ENCODE results near the gene ASB10.
A peak's percentile ranks its signal among the peaks of the same experiment; 100 is the strongest.

The ASB10 gene

DNA sequence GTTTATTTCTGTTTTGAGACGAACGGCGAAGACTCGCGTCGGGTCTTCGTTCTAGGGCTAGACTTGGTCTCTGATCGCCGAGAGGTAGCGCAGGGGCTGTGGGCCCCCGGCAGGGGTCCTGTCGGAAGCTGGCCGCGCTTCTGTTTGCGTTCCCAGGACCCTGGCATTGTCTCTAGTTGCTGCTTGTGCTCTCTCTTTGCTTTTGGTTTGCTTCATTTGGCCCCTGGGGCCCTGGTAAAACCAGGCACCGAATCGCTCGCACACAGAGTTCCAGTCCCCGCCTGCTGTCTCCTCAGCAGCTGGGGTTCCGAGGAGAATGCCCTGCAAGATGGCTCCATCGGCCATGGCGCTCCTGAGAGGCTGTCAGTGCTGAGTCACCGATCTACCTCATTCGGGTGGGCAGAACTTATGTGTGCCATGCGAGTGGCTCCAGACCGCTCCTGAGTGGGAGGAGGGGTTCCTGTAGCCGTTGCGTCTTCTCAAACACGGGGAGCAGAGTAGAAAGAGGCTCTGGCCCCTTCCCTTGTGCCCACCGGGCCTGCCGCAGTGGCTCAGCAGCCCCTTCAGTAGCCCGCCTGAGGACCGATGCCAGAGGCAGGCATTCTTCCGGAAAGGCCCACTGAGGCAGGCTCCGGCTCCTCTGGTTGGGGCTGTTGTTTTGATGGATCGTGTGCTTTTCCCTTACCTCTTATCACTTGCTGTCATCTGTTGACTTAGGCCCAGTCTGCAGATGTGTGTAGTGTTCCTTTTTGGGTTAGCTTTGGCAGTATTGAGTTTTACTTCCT lies 46.1 kb upstream of the ASB10 start:
- Histone ChIP-seq H3K9me3 (ENCODE audit: insufficient read depth, low read depth, low read length) (peaks cover 4% of the 10 kb centered on the region), H3K4ac (ENCODE audit: low read depth, low read length) (peak overlapping the region; percentile 91), H3K36me3 (ENCODE audit: control insufficient read depth in 1 of 2, insufficient read depth in 2 of 2, low read length in 2 of 2) (peaks cover 29 to 36% of the 10 kb centered on the region in 2 experiments), H4K8ac (ENCODE audit: low read depth, low read length) (peak overlapping the region; percentile 86), H2BK12ac (ENCODE audit: low read length) (no peak overlapping the region), H3K4me1 (ENCODE audit: control insufficient read depth in 1 of 2, insufficient read depth in 2 of 2, low read length in 2 of 2) (peaks cover 4 to 10% of the 10 kb centered on the region in 2 experiments), H3K27ac (ENCODE audit: low read depth, low read length) (no peak overlapping the region), H3K9ac (ENCODE audit: low read length) (peak overlapping the region; percentile 87), H3K4me2 (ENCODE audit: low read length) (peak overlapping the region; percentile 86), H3K18ac (ENCODE audit: low read length) (peak overlapping the region; percentile 85), H4K91ac (ENCODE audit: low read depth, low read length) (peak overlapping the region; percentile 91), H3K14ac (ENCODE audit: low read length) (peak overlapping the region; percentile 92), H4K12ac (ENCODE audit: low read depth, low read length) (peak overlapping the region; percentile 44), H3K4me3 (ENCODE audit: low read depth, low read length) (peak overlapping the region; percentile 87), H3K27me3 (ENCODE audit: insufficient read depth, low read length) (no peaks in the 10 kb centered on the region), H2AK5ac (ENCODE audit: low read length) (peak overlapping the region; percentile 75), H2BK5ac (ENCODE audit: low read depth, low read length, poor library complexity) (no peak overlapping the region), H3K79me1 (ENCODE audit: low read length) (peaks cover 6% of the 10 kb centered on the region), H2BK120ac (ENCODE audit: insufficient read depth, low read length, poor library complexity) (peak overlapping the region; percentile 57), H3K79me2 (ENCODE audit: control insufficient read depth, insufficient read depth, low read length, poor library complexity) (peaks cover 11% of the 10 kb centered on the region), H2AFZ (ENCODE audit: insufficient read depth, low read length, poor library complexity) (peak overlapping the region; percentile 67), H3K23ac (ENCODE audit: low read length) (no peak overlapping the region)
- no CpG with 5 or more reads among the region's 36 CpGs for WGBS (ENCODE audit: extremely low coverage, insufficient coverage, insufficient read length)
- DNase-seq = peak in 1 of 2 donors; percentile 29

DNA sequence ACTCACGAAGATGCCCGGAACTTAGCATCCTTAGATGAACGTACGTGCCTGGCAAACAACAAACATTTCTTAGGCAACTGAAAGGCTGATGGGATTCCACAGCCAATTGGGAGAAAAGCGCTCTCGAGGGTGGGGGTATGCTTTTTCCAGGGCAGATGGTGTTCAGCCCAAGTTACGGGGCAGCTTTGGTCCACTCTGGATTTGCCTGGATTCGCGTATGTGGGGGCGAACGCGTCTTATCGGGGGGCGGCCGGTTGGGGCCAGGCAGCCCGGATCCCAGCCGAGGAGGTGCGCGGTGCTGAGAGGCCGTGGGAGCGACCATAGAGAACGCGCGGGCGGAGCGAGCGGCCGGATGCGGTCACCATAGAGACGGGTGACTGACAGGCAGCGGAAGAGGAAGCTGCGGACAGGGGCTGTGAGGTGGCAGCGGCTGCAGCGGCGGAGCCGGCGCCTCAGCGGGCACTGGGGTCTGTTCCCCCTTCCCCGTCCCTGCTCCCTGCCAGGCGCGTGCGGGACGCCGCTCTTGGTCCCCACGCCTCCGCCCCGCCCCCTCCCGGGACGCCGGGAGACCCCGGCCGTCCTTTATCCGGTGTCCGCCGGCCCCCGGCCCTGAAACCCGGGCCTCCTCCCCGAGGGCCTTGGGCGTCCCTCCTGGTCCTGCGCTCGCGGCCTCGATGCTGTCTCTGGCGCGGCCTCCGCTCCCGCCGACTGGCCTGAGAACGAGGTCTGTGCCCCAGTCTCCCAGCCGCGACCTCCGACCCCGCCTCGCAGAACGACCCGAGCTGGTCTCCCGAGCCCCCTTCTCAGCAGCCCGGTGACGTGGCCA lies 45.3 kb upstream of the ASB10 start, which contains the start of gene CHPF2:
TSS of gene CHPF2 (plus strand) at position 393 of the 826 bp plus-strand sequence. CDS start 1,529 bp downstream, outside the sequence.
- peaks cover 11% of the 10 kb centered on the region for H3K79me2 ChIP-seq (ENCODE audit: control insufficient read depth, insufficient read depth, low read length, poor library complexity)
- WGBS (ENCODE audit: extremely low coverage, insufficient coverage, insufficient read length) = no CpG with 5 or more reads among the region's 79 CpGs
- peak within 1 kb of the TSS; percentile 87 for H3K4me3 ChIP-seq (ENCODE audit: low read depth, low read length)
- H2BK12ac ChIP-seq (ENCODE audit: low read length) = no peak within 1 kb of the TSS
- peak within 1 kb of the TSS; percentile 87 for H3K9ac ChIP-seq (ENCODE audit: low read length)
- peak within 1 kb of the TSS; percentile 68 for H2AFZ ChIP-seq (ENCODE audit: insufficient read depth, low read length, poor library complexity)
- H3K18ac ChIP-seq (ENCODE audit: low read length) = peak within 1 kb of the TSS; percentile 85
- no peak within 1 kb of the TSS for H2BK5ac ChIP-seq (ENCODE audit: low read depth, low read length, poor library complexity)
- H4K91ac ChIP-seq (ENCODE audit: low read depth, low read length) = peak within 1 kb of the TSS; percentile 91
- H3K27ac ChIP-seq (ENCODE audit: low read depth, low read length) = no peak within 1 kb of the TSS
- no peaks in the 10 kb centered on the region for H3K27me3 ChIP-seq (ENCODE audit: insufficient read depth, low read length)
- H3K9me3 ChIP-seq (ENCODE audit: insufficient read depth, low read depth, low read length) = peaks cover 4% of the 10 kb centered on the region
- H2BK120ac ChIP-seq (ENCODE audit: insufficient read depth, low read length, poor library complexity) = peak within 1 kb of the TSS; percentile 57
- peak within 1 kb of the TSS; percentile 92 for H3K14ac ChIP-seq (ENCODE audit: low read length)
- H3K4me1 ChIP-seq (ENCODE audit: control insufficient read depth in 1 of 2, insufficient read depth in 2 of 2, low read length in 2 of 2) = peaks cover 4 to 10% of the 10 kb centered on the region in 2 experiments
- peak within 1 kb of the TSS; percentile 86 for H4K8ac ChIP-seq (ENCODE audit: low read depth, low read length)
- peak within 1 kb of the TSS; percentile 44 for H4K12ac ChIP-seq (ENCODE audit: low read depth, low read length)
- peak within 1 kb of the TSS; percentile 75 for H2AK5ac ChIP-seq (ENCODE audit: low read length)
- peak within 1 kb of the TSS; percentile 86 for H3K4me2 ChIP-seq (ENCODE audit: low read length)
- H3K36me3 ChIP-seq (ENCODE audit: control insufficient read depth in 1 of 2, insufficient read depth in 2 of 2, low read length in 2 of 2) = peaks cover 21 to 28% of the 10 kb centered on the region in 2 experiments
- peak within 1 kb of the TSS; percentile 91 for H3K4ac ChIP-seq (ENCODE audit: low read depth, low read length)
- H3K23ac ChIP-seq (ENCODE audit: low read length) = no peak within 1 kb of the TSS
- peaks cover 9% of the 10 kb centered on the region for H3K79me1 ChIP-seq (ENCODE audit: low read length)
- peak; percentile 66 to 79 for DNase-seq

DNA sequence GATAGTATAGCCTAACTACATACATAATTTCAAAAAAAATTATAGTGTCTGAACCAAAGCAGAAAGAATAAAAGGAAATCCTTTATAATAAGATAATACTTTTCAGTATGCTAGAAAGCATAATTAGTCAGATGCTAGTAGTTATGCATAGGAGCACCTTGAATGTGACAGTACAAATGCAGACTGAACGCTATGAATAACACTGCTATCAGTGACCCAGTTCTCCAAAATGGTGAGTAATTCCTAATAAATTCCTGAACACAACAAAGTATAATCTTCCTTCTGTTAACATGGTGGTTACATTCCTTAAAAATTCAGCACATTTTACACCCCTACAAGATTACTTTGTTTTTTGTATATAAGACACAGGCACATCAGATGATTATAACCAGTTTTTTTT lies 44.0 kb upstream of the ASB10 start:
- Histone ChIP-seq H3K23ac (ENCODE audit: low read length) (no peak overlapping the region), H3K9ac (ENCODE audit: low read length) (no peak overlapping the region), H2BK12ac (ENCODE audit: low read length) (no peak overlapping the region), H4K8ac (ENCODE audit: low read depth, low read length) (no peak overlapping the region), H3K4me1 (ENCODE audit: control insufficient read depth in 1 of 2, insufficient read depth in 2 of 2, low read length in 2 of 2) (peaks cover 8 to 14% of the 10 kb centered on the region in 2 experiments), H3K4me2 (ENCODE audit: low read length) (no peak overlapping the region), H3K4me3 (ENCODE audit: low read depth, low read length) (no peak overlapping the region), H4K91ac (ENCODE audit: low read depth, low read length) (no peak overlapping the region), H4K12ac (ENCODE audit: low read depth, low read length) (no peak overlapping the region), H2AK5ac (ENCODE audit: low read length) (no peak overlapping the region), H3K14ac (ENCODE audit: low read length) (no peak overlapping the region), H3K27me3 (ENCODE audit: insufficient read depth, low read length) (no peaks in the 10 kb centered on the region), H3K36me3 (ENCODE audit: control insufficient read depth in 1 of 2, insufficient read depth in 2 of 2, low read length in 2 of 2) (peaks cover 13 to 18% of the 10 kb centered on the region in 2 experiments), H3K9me3 (ENCODE audit: insufficient read depth, low read depth, low read length) (peaks cover 4% of the 10 kb centered on the region), H3K79me2 (ENCODE audit: control insufficient read depth, insufficient read depth, low read length, poor library complexity) (peaks cover 18% of the 10 kb centered on the region), H3K79me1 (ENCODE audit: low read length) (peaks cover 12% of the 10 kb centered on the region), H3K4ac (ENCODE audit: low read depth, low read length) (no peak overlapping the region), H3K18ac (ENCODE audit: low read length) (no peak overlapping the region), H2AFZ (ENCODE audit: insufficient read depth, low read length, poor library complexity) (no peak overlapping the region), H3K27ac (ENCODE audit: low read depth, low read length) (no peak overlapping the region), H2BK5ac (ENCODE audit: low read depth, low read length, poor library complexity) (no peak overlapping the region), H2BK120ac (ENCODE audit: insufficient read depth, low read length, poor library complexity) (no peak overlapping the region)
- WGBS (ENCODE audit: extremely low coverage, insufficient coverage, insufficient read length) = no CpG with 5 or more reads among the region's 1 CpG
- DNase-seq = no peak

GRCh38 chr7:151229249-151229648 lies 42.2 kb upstream of the ASB10 start:
- H4K8ac ChIP-seq (ENCODE audit: low read depth, low read length) = no peak overlapping the region

More at GRCh38 chr7:151229249-151229648, 42.2 kb upstream of the ASB10 start:
- H2AK5ac ChIP-seq (ENCODE audit: low read length) = no peak overlapping the region
- no CpG with 5 or more reads among the region's 10 CpGs for WGBS (ENCODE audit: extremely low coverage, insufficient coverage, insufficient read length)
- H3K36me3 ChIP-seq (ENCODE audit: control insufficient read depth in 1 of 2, insufficient read depth in 2 of 2, low read length in 2 of 2) = peaks cover 6 to 11% of the 10 kb centered on the region in 2 experiments
- H3K9me3 ChIP-seq (ENCODE audit: insufficient read depth, low read depth, low read length) = no peaks in the 10 kb centered on the region
- H3K9ac ChIP-seq (ENCODE audit: low read length) = no peak overlapping the region
- no peak overlapping the region for H4K12ac ChIP-seq (ENCODE audit: low read depth, low read length)
- no peak overlapping the region for H3K27ac ChIP-seq (ENCODE audit: low read depth, low read length)
- no peak overlapping the region for H3K4me3 ChIP-seq (ENCODE audit: low read depth, low read length)
- H3K4me1 ChIP-seq (ENCODE audit: control insufficient read depth in 1 of 2, insufficient read depth in 2 of 2, low read length in 2 of 2) = peaks cover 12 to 16% of the 10 kb centered on the region in 2 experiments
- H3K14ac ChIP-seq (ENCODE audit: low read length) = no peak overlapping the region
- no peak overlapping the region for H2BK120ac ChIP-seq (ENCODE audit: insufficient read depth, low read length, poor library complexity)
- H2BK12ac ChIP-seq (ENCODE audit: low read length) = no peak overlapping the region
- no peak overlapping the region for H4K91ac ChIP-seq (ENCODE audit: low read depth, low read length)
- H3K18ac ChIP-seq (ENCODE audit: low read length) = no peak overlapping the region
- H3K4ac ChIP-seq (ENCODE audit: low read depth, low read length) = no peak overlapping the region
- H3K27me3 ChIP-seq (ENCODE audit: insufficient read depth, low read length) = no peaks in the 10 kb centered on the region
- H3K23ac ChIP-seq (ENCODE audit: low read length) = no peak overlapping the region
- H2BK5ac ChIP-seq (ENCODE audit: low read depth, low read length, poor library complexity) = no peak overlapping the region
- H3K79me1 ChIP-seq (ENCODE audit: low read length) = peaks cover 12% of the 10 kb centered on the region
- H3K79me2 ChIP-seq (ENCODE audit: control insufficient read depth, insufficient read depth, low read length, poor library complexity) = peaks cover 18% of the 10 kb centered on the region
- H3K4me2 ChIP-seq (ENCODE audit: low read length) = no peak overlapping the region
- no peak for DNase-seq
- no peak overlapping the region for H2AFZ ChIP-seq (ENCODE audit: insufficient read depth, low read length, poor library complexity)
